ENCODE results near the gene KLHL28. TPM values are rescaled to one million over a fixed set of nuclear protein-coding genes. Genes with fewer than 3 reads are reported as not detected.

Gene KLHL28
- total and polyA plus RNA-seq, 11 donors = 2.1 to 13.5 (median 10.2) TPM

DNA sequence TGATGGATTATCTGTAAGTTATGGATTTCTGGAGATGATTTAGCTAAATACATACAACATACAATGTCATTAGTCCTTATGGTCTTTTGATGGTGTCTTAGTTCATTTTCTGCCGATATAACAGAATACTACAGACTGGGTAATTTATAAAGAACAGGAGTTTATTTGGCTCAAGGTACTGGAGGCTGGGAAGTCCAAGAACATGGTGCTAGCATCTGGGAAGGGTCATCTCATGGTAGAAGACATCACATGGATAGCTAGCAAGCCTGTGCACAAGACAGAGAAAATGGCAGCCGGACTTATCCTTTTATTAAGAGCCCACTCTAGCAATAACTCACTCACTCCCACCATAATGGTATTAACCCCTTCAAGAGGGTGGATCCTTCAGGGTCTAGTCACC is 24.2 kb downstream of the KLHL28 start:
- no peak for TF ChIP-seq POLR2A (IDR thresholded peaks at IDR 0.05)
- 94 to 100% (median 98%) methylated on average over 2 of the region's 2 CpGs for WGBS, 4 donors
- Histone ChIP-seq H3K4me1 (no peaks in the 10 kb centered on the region), H3K36me3 (peaks cover 0 to 56% (median 46%) of the 10 kb centered on the region in 9 donors), H3K4me3 (no peak overlapping the region), H3K27ac (no peak overlapping the region), H3K27me3 (no peaks in the 10 kb centered on the region), H3K9me3 (no peaks in the 10 kb centered on the region)
- intact Hi-C loops (cut with DNase I) = no loop called here
- ATAC-seq (no peak), DNase-seq (no peak)

GRCh38 chr14:44935155-44935554 is 26.6 kb downstream of the KLHL28 start:
- no peak for DNase-seq
- Histone ChIP-seq H3K4me3 (no peak overlapping the region), H3K4me1 (no peaks in the 10 kb centered on the region), H3K36me3 (peaks cover 0 to 54% (median 41%) of the 10 kb centered on the region in 9 donors), H3K27ac (no peak overlapping the region), H3K27me3 (no peaks in the 10 kb centered on the region), H3K9me3 (no peaks in the 10 kb centered on the region)
- ATAC-seq = no peak
- intact Hi-C loops (cut with DNase I) = loop anchor here in 1 of 10 donors (2.0 kb wide), 1 partner anchor 14 kb away; no protein-coding TSS in a partner anchor
- TF ChIP-seq POLR2A (IDR thresholded peaks at IDR 0.05) (no peak), CTCF (IDR thresholded peaks at IDR 0.05) (no peak)
- WGBS, 4 donors = 90 to 94% (median 92%) methylated on average over 2 of the region's 2 CpGs

GRCh38 chr14:44928793-44929192 is 33.0 kb downstream of the KLHL28 start:
- Histone ChIP-seq H3K36me3 (peaks cover 0 to 58% (median 20%) of the 10 kb centered on the region in 9 donors), H3K4me3 (no peak overlapping the region), H3K27me3 (no peaks in the 10 kb centered on the region), H3K9me3 (no peaks in the 10 kb centered on the region), H3K27ac (no peak overlapping the region), H3K4me1 (no peaks in the 10 kb centered on the region)
- intact Hi-C loops (cut with DNase I) = loop anchor here in 1 of 10 donors (10.0 kb wide), 1 partner anchor 216 kb away; no protein-coding TSS in a partner anchor
- TF ChIP-seq CTCF (IDR thresholded peaks at IDR 0.05) (no peak), POLR2A (IDR thresholded peaks at IDR 0.05) (no peak)
- no peak for ATAC-seq
- DNase-seq = no peak
- WGBS, 4 donors = 84 to 88% (median 87%) methylated on average over 7 of the region's 7 CpGs

GRCh38 chr14:44914849-44915248 is 46.9 kb downstream of the KLHL28 start:
- DNase-seq (peak in 3 of 5 donors; percentile 27 to 47 (median 38)), ATAC-seq (peak; percentile 47 to 73 (median 66))
- no peaks in the 10 kb centered on the region for H3K9me3 ChIP-seq
- H3K27me3 ChIP-seq = peaks cover 0 to 14% (median 0%) of the 10 kb centered on the region in 9 donors
- 22 to 33% (median 23%) methylated on average over 4 of the region's 4 CpGs for WGBS, 4 donors
- peak overlapping the region in 4 of 12 donors; percentile 1 to 18 (median 8) for H3K4me3 ChIP-seq
- H3K36me3 ChIP-seq = no peaks in the 10 kb centered on the region
- no peak overlapping the region for H3K27ac ChIP-seq
- no peak for TF ChIP-seq CTCF (IDR thresholded peaks at IDR 0.05)
- no peak for TF ChIP-seq POLR2A (IDR thresholded peaks at IDR 0.05)
- intact Hi-C loops (cut with DNase I) = loop anchor here (5.0 to 10.0 kb wide), 9 partner anchors 50 to 610 kb away; partner anchors contain the start of genes FKBP3 (in 6 of the 10), FANCM (in 5 of the 10), MIS18BP1 (in 3 of the 10) and KLHL28 (in 1 of the 10)
- peaks cover 0 to 20% (median 3%) of the 10 kb centered on the region in 12 donors for H3K4me1 ChIP-seq

All from heart left ventricle (tissue), 16 donors.